OCI-LY7 (cell line): Measurements from ENCODE around the gene MYO1C. TPM values are rescaled to one million over a fixed set of nuclear protein-coding genes. Genes with fewer than 3 reads are reported as not detected.
A peak's percentile ranks its signal among the peaks of the same experiment; 100 is the strongest.
"Not testable (repeated sequence)": the region's sequence is repeated elsewhere in the genome, so short reads cannot be mapped to it uniquely, and the experiment has no call there.

Experiments used
- BruUV-seq: library from RNA; stranded (reverse); fragments of 400-500 nt; replicated peaks from 2 replicates; lab custom pipeline; 2021; lab: Mats Ljungman, UMichigan
- CTCF ChIA-PET: fragments of 300-600 bp; sonication (Branson Sonifier 250); formaldehyde crosslinking; loops from one replicate; lab custom pipeline; 2022; ENCODE audit warnings: antibody characterized with exemption; ENCODE audit not compliant: unreplicated experiment; lab: Charles Lee
- POLR2A ChIA-PET: fragments of 300-600 bp; sonication (Branson Sonifier 250); formaldehyde crosslinking; loops from one replicate; lab custom pipeline; 2022; ENCODE audit warnings: antibody characterized with exemption; lab: Charles Lee
- DNase-seq: peaks from one replicate; pipeline ENCODE4 v3.0.0-alpha.2; 2015; ENCODE audit warnings: low spot score
- H2AFZ ChIP-seq: fragments of 200-600 bp; sonication (generic), shearing (Covaris generic); 2 replicates; pipeline ENCODE4 v1.6.1; 2014; ENCODE audit warnings: mild to moderate bottlenecking, antibody characterized with exemption, low read length, moderate library complexity
- H3K27ac ChIP-seq: fragments of 200-600 bp; sonication (generic); 2 replicates; pipeline ENCODE4 v1.5.1; 2014; ENCODE audit warnings: mixed run types, low read depth, mild to moderate bottlenecking, moderate library complexity, low read length, inconsistent platforms; ENCODE audit not compliant: poor library complexity, severe bottlenecking
- H3K36me3 ChIP-seq: fragments of 200-600 bp; sonication (generic); 2 replicates; pipeline ENCODE4 v1.6.1; 2014; ENCODE audit warnings: mild to moderate bottlenecking, antibody characterized with exemption, low read length, moderate library complexity, mixed read lengths; ENCODE audit not compliant: insufficient read depth
- H3K4me1 ChIP-seq: fragments of 200-600 bp; sonication (generic); 2 replicates; pipeline ENCODE4 v1.5.1; 2014; ENCODE audit warnings: mild to moderate bottlenecking, low read length; ENCODE audit not compliant: insufficient read depth, poor library complexity, severe bottlenecking
- H3K4me2 ChIP-seq: fragments of 200-600 bp; sonication (generic); 2 replicates; pipeline ENCODE4 v1.6.1; 2014; ENCODE audit warnings: mild to moderate bottlenecking, low read length
- H3K4me3 ChIP-seq: fragments of 200-600 bp; sonication (generic); 2 replicates; pipeline ENCODE4 v1.5.1; 2014; ENCODE audit warnings: mild to moderate bottlenecking, low read depth, low read length; ENCODE audit not compliant: poor library complexity, severe bottlenecking
- H3K79me2 ChIP-seq: fragments of 200-600 bp; sonication (generic); 2 replicates; pipeline ENCODE4 v1.6.1; 2016; ENCODE audit warnings: low read depth, mild to moderate bottlenecking, low read length, moderate library complexity, mixed read lengths; ENCODE audit not compliant: insufficient read depth
- H3K9me2 ChIP-seq: fragments of 200-600 bp; sonication (generic); 2 replicates; pipeline ENCODE4 v1.6.1; 2016; ENCODE audit warnings: mild to moderate bottlenecking, low read length, mixed read lengths; ENCODE audit not compliant: insufficient read depth
- H3K9me3 ChIP-seq: fragments of 200-600 bp; sonication (generic); 2 replicates; pipeline ENCODE4 v1.6.1; 2014; ENCODE audit warnings: mild to moderate bottlenecking, mixed run types, low read length, mixed read lengths
- H4K20me1 ChIP-seq: fragments of 200-600 bp; sonication (generic); 2 replicates; pipeline ENCODE4 v1.6.1; 2014; ENCODE audit warnings: mild to moderate bottlenecking, antibody characterized with exemption, low read length, moderate library complexity, mixed read lengths; ENCODE audit not compliant: insufficient read depth
- EZH2phosphoT487 ChIP-seq: fragments of 200-600 bp; sonication (generic); IDR thresholded peaks from 2 replicates; pipeline ENCODE4 v1.6.1; 2018; ENCODE audit warnings: low read depth, borderline replicate concordance, mild to moderate bottlenecking, mixed run types, antibody characterized with exemption, low read length, moderate library complexity, mixed read lengths
- intact Hi-C: fragments of 100-400 bp; cut with micrococcal nuclease; formaldehyde crosslinking; loops from one replicate; pipeline ENCODE4 v1.10.0; 2022; ENCODE audit not compliant: unreplicated experiment
- total RNA-seq, 2 experiments: library from RNA; depleted of rRNA in 1 of 2; stranded (reverse); fragments of >200 nt in 1 of 2; shearing (Covaris generic) in 1 of 2; gene quantifications; 2 replicates each; pipeline ENCODE4 v1.2.3, GENCODE V29; 2014 to 2022
- TF ChIP-seq, protein P1 (sequence below): fragments of 200-600 bp; sonication (generic); conservative IDR thresholded peaks from 2 replicates; pipeline ENCODE4 v1.5.1; 2014; ENCODE audit warnings: mild to moderate bottlenecking, antibody characterized with exemption, low read length, moderate library complexity, mixed read lengths

Gene MYO1C
- total RNA-seq, 2 experiments from 2014 or later = 17.2 to 74.4 TPM

DNA sequence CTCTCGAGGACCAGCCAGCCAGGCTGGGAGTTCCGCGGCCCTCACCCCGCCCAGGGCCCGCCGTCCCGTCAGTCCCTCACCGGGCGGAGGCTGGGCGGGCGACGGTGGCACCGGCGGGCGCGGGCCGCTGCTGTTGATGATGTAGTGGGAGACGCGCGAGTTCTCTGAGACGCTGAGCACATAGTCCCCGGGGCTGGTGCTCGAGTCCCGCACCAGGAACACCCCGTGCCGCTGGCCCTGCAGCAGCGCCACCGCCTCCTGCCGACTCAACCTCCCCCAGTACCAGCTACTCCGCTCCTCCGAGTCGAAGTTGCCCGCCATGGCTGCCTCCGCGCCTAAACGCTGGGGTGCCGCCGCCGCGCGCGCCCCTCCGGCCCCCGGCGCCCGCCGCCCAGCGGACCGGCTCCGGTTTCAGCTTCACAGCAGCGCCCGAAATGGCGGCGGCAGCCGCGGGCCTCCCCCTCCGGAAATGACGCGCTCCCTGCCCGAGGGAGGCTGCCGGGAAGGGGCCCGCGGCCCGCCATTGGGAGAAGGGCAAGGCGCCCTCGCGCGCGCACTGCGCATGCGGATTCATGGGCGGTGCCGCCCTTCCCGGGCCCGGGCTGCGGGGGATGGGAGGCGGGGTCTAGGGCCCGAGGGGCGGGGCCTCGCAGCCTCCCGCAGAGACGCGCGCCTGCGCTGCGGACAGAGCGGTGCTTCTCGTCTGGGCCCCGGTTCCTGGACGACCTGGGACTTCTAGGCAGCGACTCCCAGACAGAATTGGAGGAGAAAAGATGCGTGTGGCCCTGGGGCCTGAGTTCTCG, 36.5 kb downstream of the MYO1C start, which contains the start of gene CRK:
CRK (minus strand) TSS at position 436 of the 803 bp plus-strand sequence; CDS start at position 321, 115 bp downstream.
- no peaks in the 10 kb centered on the region for H3K9me2 ChIP-seq
- H3K79me2 ChIP-seq = peaks cover 50% of the 10 kb centered on the region
- no peaks in the 10 kb centered on the region for H3K9me3 ChIP-seq
- H3K27ac ChIP-seq = peak within 1 kb of the TSS; percentile 69
- ChIA-PET POLR2A (no interaction called here), CTCF (no interaction called here)
- H3K4me1 ChIP-seq = peaks cover 21% of the 10 kb centered on the region
- BruUV-seq = no TSS peak
- TF ChIP-seq, protein P1, sequence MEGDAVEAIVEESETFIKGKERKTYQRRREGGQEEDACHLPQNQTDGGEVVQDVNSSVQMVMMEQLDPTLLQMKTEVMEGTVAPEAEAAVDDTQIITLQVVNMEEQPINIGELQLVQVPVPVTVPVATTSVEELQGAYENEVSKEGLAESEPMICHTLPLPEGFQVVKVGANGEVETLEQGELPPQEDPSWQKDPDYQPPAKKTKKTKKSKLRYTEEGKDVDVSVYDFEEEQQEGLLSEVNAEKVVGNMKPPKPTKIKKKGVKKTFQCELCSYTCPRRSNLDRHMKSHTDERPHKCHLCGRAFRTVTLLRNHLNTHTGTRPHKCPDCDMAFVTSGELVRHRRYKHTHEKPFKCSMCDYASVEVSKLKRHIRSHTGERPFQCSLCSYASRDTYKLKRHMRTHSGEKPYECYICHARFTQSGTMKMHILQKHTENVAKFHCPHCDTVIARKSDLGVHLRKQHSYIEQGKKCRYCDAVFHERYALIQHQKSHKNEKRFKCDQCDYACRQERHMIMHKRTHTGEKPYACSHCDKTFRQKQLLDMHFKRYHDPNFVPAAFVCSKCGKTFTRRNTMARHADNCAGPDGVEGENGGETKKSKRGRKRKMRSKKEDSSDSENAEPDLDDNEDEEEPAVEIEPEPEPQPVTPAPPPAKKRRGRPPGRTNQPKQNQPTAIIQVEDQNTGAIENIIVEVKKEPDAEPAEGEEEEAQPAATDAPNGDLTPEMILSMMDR = no peak
- TF ChIP-seq EZH2phosphoT487 = no peak
- intact Hi-C loops = loop anchor here (1.0 kb wide), 2 partner anchors 60 to 91 kb away; partner anchors contain the start of gene INPP5K
- peaks cover 32% of the 10 kb centered on the region for H3K36me3 ChIP-seq
- peak within 1 kb of the TSS; percentile 99 for H3K4me3 ChIP-seq
- peak; percentile 98 for DNase-seq
- H2AFZ ChIP-seq = peak within 1 kb of the TSS; percentile 74; the same call in 1 of the 2 replicates
- H3K4me2 ChIP-seq = peak within 1 kb of the TSS; percentile 98
- peaks cover 21% of the 10 kb centered on the region for H4K20me1 ChIP-seq

DNA sequence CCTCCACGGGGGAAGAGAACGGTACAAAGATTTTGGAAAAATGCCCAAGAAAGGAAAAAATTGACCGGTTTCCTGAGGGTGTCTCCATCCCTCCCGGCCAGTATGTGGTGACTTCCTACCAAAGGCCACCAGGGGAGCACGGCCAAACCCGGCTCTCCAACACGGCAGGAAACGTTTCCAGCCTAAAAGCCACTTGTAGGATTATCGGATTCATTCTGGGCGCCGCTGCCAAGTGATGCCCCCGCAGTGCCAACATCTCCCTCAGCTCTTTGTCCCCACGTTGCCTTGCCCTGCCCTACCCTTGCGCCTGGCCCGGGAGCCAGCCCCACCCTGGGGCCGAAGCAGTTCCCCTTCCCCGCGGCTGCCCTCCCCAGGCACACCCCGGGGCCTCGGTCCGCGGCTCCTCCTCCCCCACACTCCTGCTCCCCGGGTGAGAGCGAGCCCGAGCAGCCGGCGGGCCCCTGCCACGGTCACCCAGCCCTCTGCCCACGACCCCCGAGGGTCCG, 37.1 kb downstream of the MYO1C start:
- no TSS peak for BruUV-seq
- Histone ChIP-seq H3K4me2 (peak overlapping the region; percentile 98), H3K27ac (peak overlapping the region; percentile 69), H3K36me3 (peaks cover 32% of the 10 kb centered on the region), H3K9me3 (no peaks in the 10 kb centered on the region), H3K4me1 (peaks cover 21% of the 10 kb centered on the region), H3K79me2 (peaks cover 56% of the 10 kb centered on the region), H3K9me2 (no peaks in the 10 kb centered on the region), H2AFZ (no peak overlapping the region; the same call in 1 of the 2 replicates), H3K4me3 (peak overlapping the region; percentile 99), H4K20me1 (peaks cover 21% of the 10 kb centered on the region)
- intact Hi-C loops = no loop called here
- TF ChIP-seq, protein P1 = peak; percentile 71
- no peak for TF ChIP-seq EZH2phosphoT487
- ChIA-PET CTCF (no interaction called here), POLR2A (no interaction called here)
- peak; percentile 64 for DNase-seq

DNA sequence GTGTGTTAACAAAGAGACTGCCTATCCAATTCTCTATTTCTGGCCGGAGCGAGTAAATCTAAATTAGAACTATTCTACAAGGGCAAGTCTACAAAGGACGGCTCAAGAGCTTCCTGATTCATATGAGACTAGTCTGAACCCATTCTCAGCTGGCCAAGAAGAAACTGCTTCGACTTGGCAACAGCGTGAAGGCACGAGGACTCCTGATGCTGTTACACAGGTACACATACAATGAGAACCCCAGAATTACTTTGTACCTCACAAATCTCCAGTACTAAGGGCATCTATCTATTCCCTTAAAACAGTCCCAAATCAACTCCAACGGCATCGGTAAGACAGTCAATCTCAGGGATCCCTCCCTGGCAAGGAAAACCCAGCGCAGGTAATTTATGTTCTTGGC, 37.9 kb downstream of the MYO1C start:
- H3K9me2 ChIP-seq = no peaks in the 10 kb centered on the region
- intact Hi-C loops = no loop called here
- H3K27ac ChIP-seq = no peak overlapping the region
- peak overlapping the region; percentile 98 for H3K4me2 ChIP-seq
- H3K36me3 ChIP-seq = peaks cover 39% of the 10 kb centered on the region
- TF ChIP-seq, protein P1 = no peak
- no peak for TF ChIP-seq EZH2phosphoT487
- H3K79me2 ChIP-seq = peaks cover 64% of the 10 kb centered on the region
- ChIA-PET CTCF (no interaction called here), POLR2A (interaction anchor here (0.5 kb wide), 1 partner anchor 16 kb away, joined by 4 read pairs; no protein-coding TSS in a partner anchor)
- peak overlapping the region; percentile 99 for H3K4me3 ChIP-seq
- no peak overlapping the region for H2AFZ ChIP-seq
- TSS peak; percentile 53 for BruUV-seq
- no peak for DNase-seq
- peaks cover 21% of the 10 kb centered on the region for H4K20me1 ChIP-seq
- H3K4me1 ChIP-seq = peaks cover 21% of the 10 kb centered on the region
- H3K9me3 ChIP-seq = no peaks in the 10 kb centered on the region

DNA sequence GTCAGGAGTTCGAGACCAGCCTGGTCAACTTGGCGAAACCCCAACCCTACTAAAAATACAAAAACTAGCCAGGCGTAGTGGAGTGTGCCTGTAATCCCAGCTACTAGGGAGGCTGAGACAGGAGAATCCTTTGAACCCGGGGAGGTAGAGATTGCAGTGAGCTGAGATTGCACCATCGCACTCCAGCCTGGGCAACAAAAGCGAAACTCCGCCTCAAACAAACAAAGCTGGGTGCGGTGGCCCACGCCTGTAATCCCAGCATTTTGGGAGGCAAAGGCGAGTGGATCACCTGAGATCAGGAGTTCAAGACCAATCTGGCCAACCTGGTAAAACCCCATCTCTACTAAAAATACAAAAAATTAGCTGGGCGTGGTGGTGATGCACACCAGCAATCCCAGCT, 38.8 kb downstream of the MYO1C start:
- peaks cover 47% of the 10 kb centered on the region for H3K36me3 ChIP-seq
- H3K9me2 ChIP-seq, H3K27ac ChIP-seq, H3K9me3 ChIP-seq, DNase-seq, BruUV-seq, CTCF ChIA-PET, H2AFZ ChIP-seq, H3K4me3 ChIP-seq, intact Hi-C loops: not testable (repeated sequence)
- POLR2A ChIA-PET = interaction anchor here (1.0 kb wide), 1 partner anchor 56 kb away, joined by 3 read pairs; no protein-coding TSS in a partner anchor
- peak overlapping the region; percentile 22; the same call in 1 of the 2 replicates for H3K4me2 ChIP-seq
- H3K79me2 ChIP-seq = peaks cover 73% of the 10 kb centered on the region
- H4K20me1 ChIP-seq = peaks cover 21% of the 10 kb centered on the region
- H3K4me1 ChIP-seq = peaks cover 21% of the 10 kb centered on the region
